NCI-H2107 (cell line): ENCODE data around the gene COA5.

ENCODE experiments used
- DNase-seq: peaks from one replicate; lab custom pipeline; 2025; lab: John Stamatoyannopoulos, UW

The COA5 gene

GRCh38 chr2:98551316-98551715 lies 57.0 kb downstream of the COA5 start:
- no peak for DNase-seq

DNA sequence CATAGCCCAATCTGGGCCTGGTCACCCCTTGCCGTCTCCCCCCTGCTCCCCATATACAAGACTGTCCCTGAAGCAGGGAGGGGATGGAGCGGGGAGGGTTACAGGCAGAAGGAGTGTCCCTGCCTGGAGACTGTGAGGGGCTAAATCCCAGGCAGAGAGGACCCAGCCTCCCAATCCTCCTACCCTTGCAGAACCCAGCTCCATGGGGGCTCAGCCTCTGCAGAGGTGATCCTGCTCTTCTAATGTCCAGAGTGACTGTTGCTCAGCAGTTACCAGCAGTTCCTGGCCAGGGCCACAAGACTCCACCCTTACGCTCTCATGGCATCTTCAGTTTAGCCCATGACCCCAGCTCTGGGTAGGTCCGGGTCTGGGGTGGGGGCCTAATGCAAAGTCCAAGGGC lies 58.1 kb downstream of the COA5 start:
- no peak for DNase-seq
